ENCODE measurements around the gene PIN1.

DNA sequence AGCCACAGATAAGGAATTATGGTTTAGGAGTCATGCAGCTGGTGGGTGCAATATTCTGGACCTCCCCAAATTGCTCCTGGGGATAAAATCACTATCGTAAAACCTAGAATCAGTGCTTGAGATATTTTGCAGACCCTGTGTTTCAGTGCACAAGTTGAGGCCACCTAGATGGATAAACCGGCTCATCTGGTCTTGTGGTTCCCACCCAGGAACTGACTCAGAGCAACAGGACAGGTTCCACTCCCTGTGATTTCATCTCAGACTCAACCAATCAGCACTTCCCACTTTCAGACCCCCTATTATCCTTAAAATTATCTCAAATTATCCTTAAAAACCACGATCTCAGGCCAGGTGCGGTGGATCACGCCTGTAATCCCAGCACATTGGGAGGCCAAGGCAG, 37.2 kb upstream of the PIN1 start:
- TF ChIP-seq CTCF (conservative IDR thresholded peaks at IDR 0.05) (no peak), ZFX (IDR thresholded peaks at IDR 0.05) (no peak)

Data from C4-2B (cell line).